Left hindlimb (tissue), 1 donor: ENCODE results near the gene EID3.
"Not testable (repeated sequence)": the region's sequence is repeated elsewhere in the genome, so short reads cannot be mapped to it uniquely, and the experiment has no call there.

Source experiments
- DNase-seq: peaks from one replicate; pipeline ENCODE4 v3.0.0-alpha.2; 2018

The EID3 gene

GRCh38 chr12:104303538-104304151 is at the start of gene EID3:
EID3 (plus strand) TSS chr12:104303739; CDS start chr12:104303935, 196 bp downstream.
- DNase-seq: peak; percentile 93

GRCh38 chr12:104257913-104258472 is 45.5 kb upstream of the EID3 start:
- DNase-seq: no peak

GRCh38 chr12:104258476-104259067 is 45.0 kb upstream of the EID3 start:
- no peak for DNase-seq

GRCh38 chr12:104263026-104263425 is 40.5 kb upstream of the EID3 start:
- DNase-seq: no peak

- DNase-seq: peak; percentile 38
Observed at GRCh38 chr12:104263580-104264358, 39.8 kb upstream of the EID3 start.

GRCh38 chr12:104265436-104265835 is 38.1 kb upstream of the EID3 start:
- not testable (repeated sequence) for DNase-seq

GRCh38 chr12:104272938-104273337 is 30.6 kb upstream of the EID3 start:
- no peak for DNase-seq

GRCh38 chr12:104273503-104273902 is 30.0 kb upstream of the EID3 start:
- no peak for DNase-seq

GRCh38 chr12:104274811-104275210 is 28.7 kb upstream of the EID3 start:
- DNase-seq: no peak

GRCh38 chr12:104275689-104276088 is 27.9 kb upstream of the EID3 start:
- DNase-seq: no peak

GRCh38 chr12:104276273-104277131 is 27.0 kb upstream of the EID3 start:
- peak; percentile 34 for DNase-seq

- DNase-seq: no peak
Observed at GRCh38 chr12:104279164-104279563, 24.4 kb upstream of the EID3 start.

GRCh38 chr12:104280111-104280510 is 23.4 kb upstream of the EID3 start:
- DNase-seq: no peak

- no peak for DNase-seq
Observed at GRCh38 chr12:104280717-104281458, 22.7 kb upstream of the EID3 start.

GRCh38 chr12:104281636-104282035 is 21.9 kb upstream of the EID3 start:
- no peak for DNase-seq

- DNase-seq: no peak
Observed at GRCh38 chr12:104282109-104282508, 21.4 kb upstream of the EID3 start.

GRCh38 chr12:104285740-104286515 is 17.6 kb upstream of the EID3 start:
- DNase-seq: no peak

- peak; percentile 91 for DNase-seq
Observed at GRCh38 chr12:104286516-104287482, 16.7 kb upstream of the EID3 start.

GRCh38 chr12:104288635-104289274 is 14.8 kb upstream of the EID3 start:
- peak; percentile 87 for DNase-seq
